Measurements from ENCODE around the gene KY.

The KY gene

GRCh38 chr3:134644731-134645514 is 5.9 kb downstream of the KY start:
- CTCF ChIA-PET = interaction anchor here (0.6 to 18.3 kb wide), 4 partner anchors 9 to 156 kb away, joined by 3 to 238 read pairs (median 4); no protein-coding TSS in a partner anchor
- H3K27ac ChIP-seq (ENCODE audit: insufficient read depth in 1 of 2, low read depth in 1 of 2, low read length in 2 of 2, poor library complexity in 1 of 2, severe bottlenecking in 2 of 2) = no peak overlapping the region
- H3K27me3 ChIP-seq (replicated peaks in 2 of 5; ENCODE audit: control insufficient read depth in 4 of 5, insufficient read depth in 5 of 5, low read length in 4 of 5) = peaks cover 0 to 7% (median 0%) of the 10 kb centered on the region in 5 experiments
- POLR2A ChIA-PET = no interaction called here
- H3K9me3 ChIP-seq (ENCODE audit: control extremely low read depth in 1 of 5, control insufficient read depth in 4 of 5, insufficient read depth in 2 of 5, low read depth in 1 of 5, low read length in 4 of 5) = no peaks in the 10 kb centered on the region
- peak in 2 of 3 donors; percentile 10 to 14 for DNase-seq
- no peak overlapping the region for H3K4me3 ChIP-seq (ENCODE audit: control insufficient read depth in 1 of 7, extremely low read depth in 1 of 7, insufficient read depth in 4 of 7, low read depth in 2 of 7, low read length in 6 of 7)
- H3K36me3 ChIP-seq (ENCODE audit: control insufficient read depth in 4 of 4, insufficient read depth in 4 of 4, low read length in 3 of 4) = no peaks in the 10 kb centered on the region
- WGBS (ENCODE audit: insufficient coverage) = 92% methylated on average over 9 of the region's 11 CpGs
- peaks cover 0 to 2% (median 0%) of the 10 kb centered on the region in 4 experiments for H3K4me1 ChIP-seq (ENCODE audit: control extremely low read depth in 1 of 4, control insufficient read depth in 4 of 4, insufficient read depth in 4 of 4, low read length in 3 of 4)

GRCh38 chr3:134643150-134643675 is 7.6 kb downstream of the KY start:
- H3K4me3 ChIP-seq (ENCODE audit: control insufficient read depth in 1 of 7, extremely low read depth in 1 of 7, insufficient read depth in 4 of 7, low read depth in 2 of 7, low read length in 6 of 7) = no peak overlapping the region
- ChIA-PET CTCF (interaction anchor here (0.8 to 18.3 kb wide), 3 partner anchors 16 to 130 kb away, joined by 3 to 238 read pairs (median 7); no protein-coding TSS in a partner anchor), POLR2A (no interaction called here)
- no peaks in the 10 kb centered on the region for H3K9me3 ChIP-seq (ENCODE audit: control extremely low read depth in 1 of 5, control insufficient read depth in 4 of 5, insufficient read depth in 2 of 5, low read depth in 1 of 5, low read length in 4 of 5)
- H3K27me3 ChIP-seq (replicated peaks in 2 of 5; ENCODE audit: control insufficient read depth in 4 of 5, insufficient read depth in 5 of 5, low read length in 4 of 5) = no peaks in the 10 kb centered on the region
- no peak for DNase-seq
- no peaks in the 10 kb centered on the region for H3K36me3 ChIP-seq (ENCODE audit: control insufficient read depth in 4 of 4, insufficient read depth in 4 of 4, low read length in 3 of 4)
- 98% methylated on average over 8 of the region's 8 CpGs for WGBS (ENCODE audit: insufficient coverage)
- H3K27ac ChIP-seq (ENCODE audit: insufficient read depth in 1 of 2, low read depth in 1 of 2, low read length in 2 of 2, poor library complexity in 1 of 2, severe bottlenecking in 2 of 2) = no peak overlapping the region
- H3K4me1 ChIP-seq (ENCODE audit: control extremely low read depth in 1 of 4, control insufficient read depth in 4 of 4, insufficient read depth in 4 of 4, low read length in 3 of 4) = peaks cover 0 to 2% (median 0%) of the 10 kb centered on the region in 4 experiments

GRCh38 chr3:134642445-134643149 is 8.2 kb downstream of the KY start:
- CTCF ChIA-PET = interaction anchor here (0.8 to 18.3 kb wide), 10 partner anchors 9 to 654 kb away, joined by 3 to 238 read pairs (median 8); partner anchors contain the start of gene KY
- WGBS (ENCODE audit: insufficient coverage) = 98% methylated on average over 5 of the region's 5 CpGs
- no peak for DNase-seq

GRCh38 chr3:134641671-134642300 is 9.0 kb downstream of the KY start:
- Histone ChIP-seq H3K27me3 (replicated peaks in 2 of 5; ENCODE audit: control insufficient read depth in 4 of 5, insufficient read depth in 5 of 5, low read length in 4 of 5) (no peaks in the 10 kb centered on the region), H3K36me3 (ENCODE audit: control insufficient read depth in 4 of 4, insufficient read depth in 4 of 4, low read length in 3 of 4) (no peaks in the 10 kb centered on the region), H3K4me1 (ENCODE audit: control extremely low read depth in 1 of 4, control insufficient read depth in 4 of 4, insufficient read depth in 4 of 4, low read length in 3 of 4) (peaks cover 0 to 2% (median 0%) of the 10 kb centered on the region in 4 experiments), H3K4me3 (ENCODE audit: control insufficient read depth in 1 of 7, extremely low read depth in 1 of 7, insufficient read depth in 4 of 7, low read depth in 2 of 7, low read length in 6 of 7) (no peak overlapping the region), H3K27ac (ENCODE audit: insufficient read depth in 1 of 2, low read depth in 1 of 2, low read length in 2 of 2, poor library complexity in 1 of 2, severe bottlenecking in 2 of 2) (no peak overlapping the region), H3K9me3 (ENCODE audit: control extremely low read depth in 1 of 5, control insufficient read depth in 4 of 5, insufficient read depth in 2 of 5, low read depth in 1 of 5, low read length in 4 of 5) (no peaks in the 10 kb centered on the region)
- WGBS (ENCODE audit: insufficient coverage) = 76% methylated on average over 3 of the region's 4 CpGs
- DNase-seq = no peak
- ChIA-PET POLR2A (no interaction called here), CTCF (interaction anchor here (0.9 to 18.3 kb wide), 12 partner anchors 9 to 654 kb away, joined by 3 to 238 read pairs (median 8); partner anchors contain the start of gene KY)

More at GRCh38 chr3:134642445-134643149, 8.2 kb downstream of the KY start:
- Histone ChIP-seq H3K27me3 (replicated peaks in 2 of 5; ENCODE audit: control insufficient read depth in 4 of 5, insufficient read depth in 5 of 5, low read length in 4 of 5) (no peaks in the 10 kb centered on the region), H3K4me1 (ENCODE audit: control extremely low read depth in 1 of 4, control insufficient read depth in 4 of 4, insufficient read depth in 4 of 4, low read length in 3 of 4) (peaks cover 0 to 2% (median 0%) of the 10 kb centered on the region in 4 experiments), H3K9me3 (ENCODE audit: control extremely low read depth in 1 of 5, control insufficient read depth in 4 of 5, insufficient read depth in 2 of 5, low read depth in 1 of 5, low read length in 4 of 5) (no peaks in the 10 kb centered on the region), H3K36me3 (ENCODE audit: control insufficient read depth in 4 of 4, insufficient read depth in 4 of 4, low read length in 3 of 4) (no peaks in the 10 kb centered on the region), H3K4me3 (ENCODE audit: control insufficient read depth in 1 of 7, extremely low read depth in 1 of 7, insufficient read depth in 4 of 7, low read depth in 2 of 7, low read length in 6 of 7) (no peak overlapping the region), H3K27ac (ENCODE audit: insufficient read depth in 1 of 2, low read depth in 1 of 2, low read length in 2 of 2, poor library complexity in 1 of 2, severe bottlenecking in 2 of 2) (no peak overlapping the region)
- POLR2A ChIA-PET = no interaction called here

GRCh38 chr3:134640872-134641470 is 9.9 kb downstream of the KY start:
- H3K4me3 ChIP-seq (ENCODE audit: control insufficient read depth in 1 of 7, extremely low read depth in 1 of 7, insufficient read depth in 4 of 7, low read depth in 2 of 7, low read length in 6 of 7) = no peak overlapping the region
- ChIA-PET POLR2A (no interaction called here), CTCF (interaction anchor here (1.0 to 18.3 kb wide), 14 partner anchors 10 to 334 kb away, joined by 3 to 238 read pairs (median 8); partner anchors contain the start of gene KY)
- H3K27me3 ChIP-seq (replicated peaks in 2 of 5; ENCODE audit: control insufficient read depth in 4 of 5, insufficient read depth in 5 of 5, low read length in 4 of 5) = no peaks in the 10 kb centered on the region
- H3K27ac ChIP-seq (ENCODE audit: insufficient read depth in 1 of 2, low read depth in 1 of 2, low read length in 2 of 2, poor library complexity in 1 of 2, severe bottlenecking in 2 of 2) = no peak overlapping the region
- H3K36me3 ChIP-seq (ENCODE audit: control insufficient read depth in 4 of 4, insufficient read depth in 4 of 4, low read length in 3 of 4) = no peaks in the 10 kb centered on the region
- 33% methylated on average over 3 of the region's 4 CpGs for whole genome bisulfite sequencing (ENCODE audit: insufficient coverage)
- H3K9me3 ChIP-seq (ENCODE audit: control extremely low read depth in 1 of 5, control insufficient read depth in 4 of 5, insufficient read depth in 2 of 5, low read depth in 1 of 5, low read length in 4 of 5) = no peaks in the 10 kb centered on the region
- H3K4me1 ChIP-seq (ENCODE audit: control extremely low read depth in 1 of 4, control insufficient read depth in 4 of 4, insufficient read depth in 4 of 4, low read length in 3 of 4) = peaks cover 0 to 2% (median 0%) of the 10 kb centered on the region in 4 experiments
- DNase-seq = peak; percentile 63 to 80 (median 72)

DNA sequence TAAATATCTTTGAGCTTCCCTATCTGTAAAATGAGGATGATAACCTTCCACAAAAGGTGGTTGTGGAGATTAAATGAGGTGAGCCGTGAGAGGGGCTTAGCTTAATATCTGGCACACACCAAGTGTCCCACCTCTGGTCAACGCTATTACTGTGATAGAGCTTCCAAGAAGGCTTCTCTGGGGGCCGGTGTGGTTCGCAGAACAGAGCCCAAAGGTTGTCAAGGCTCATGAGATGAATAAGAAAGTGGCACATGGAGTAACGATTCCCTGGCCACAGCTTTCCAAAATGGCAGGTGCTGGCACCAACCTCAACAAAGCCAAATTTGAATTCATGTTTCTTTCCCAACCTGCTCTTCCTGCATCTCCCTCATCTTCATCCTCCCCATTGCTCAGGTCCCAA is 10.4 kb downstream of the KY start:
- no peaks in the 10 kb centered on the region for H3K36me3 ChIP-seq (ENCODE audit: control insufficient read depth in 4 of 4, insufficient read depth in 4 of 4, low read length in 3 of 4)
- H3K27me3 ChIP-seq (replicated peaks in 2 of 5; ENCODE audit: control insufficient read depth in 4 of 5, insufficient read depth in 5 of 5, low read length in 4 of 5) = no peaks in the 10 kb centered on the region
- CTCF ChIA-PET = interaction anchor here (1.0 to 18.3 kb wide), 11 partner anchors 13 to 333 kb away, joined by 3 to 238 read pairs (median 9); no protein-coding TSS in a partner anchor
- WGBS (ENCODE audit: insufficient coverage) = 93% methylated on average over 5 of the region's 5 CpGs
- no peak overlapping the region for H3K4me3 ChIP-seq (ENCODE audit: control insufficient read depth in 1 of 7, extremely low read depth in 1 of 7, insufficient read depth in 4 of 7, low read depth in 2 of 7, low read length in 6 of 7)
- no peaks in the 10 kb centered on the region for H3K9me3 ChIP-seq (ENCODE audit: control extremely low read depth in 1 of 5, control insufficient read depth in 4 of 5, insufficient read depth in 2 of 5, low read depth in 1 of 5, low read length in 4 of 5)
- no peak for DNase-seq
- no peak overlapping the region for H3K27ac ChIP-seq (ENCODE audit: insufficient read depth in 1 of 2, low read depth in 1 of 2, low read length in 2 of 2, poor library complexity in 1 of 2, severe bottlenecking in 2 of 2)
- POLR2A ChIA-PET = no interaction called here
- peaks cover 0 to 2% (median 0%) of the 10 kb centered on the region in 4 experiments for H3K4me1 ChIP-seq (ENCODE audit: control extremely low read depth in 1 of 4, control insufficient read depth in 4 of 4, insufficient read depth in 4 of 4, low read length in 3 of 4)

Measured in common myeloid progenitor, CD34-positive (primary cell).